PC-9 (cell line): ENCODE measurements around the gene RNASE7. TPM values are rescaled to one million over a fixed set of nuclear protein-coding genes. Genes with fewer than 3 reads are reported as not detected.

Experiments
- BruUV-seq: library from RNA; stranded (reverse); fragments of 400-500 nt; replicated peaks from 2 replicates; lab custom pipeline; 2021; lab: Mats Ljungman, UMichigan
- CTCF ChIA-PET: fragments of 300-600 bp; sonication (Branson Sonifier 250); formaldehyde crosslinking; loops from one replicate; lab custom pipeline; 2022; ENCODE audit warnings: antibody characterized with exemption; lab: Charles Lee
- POLR2A ChIA-PET: fragments of 300-600 bp; sonication (Branson Sonifier 250); formaldehyde crosslinking; loops from one replicate; lab custom pipeline; 2022; ENCODE audit warnings: antibody characterized with exemption; ENCODE audit not compliant: unreplicated experiment; lab: Charles Lee
- DNase-seq, 2 experiments: peaks; one replicate each; pipeline versions ENCODE4 v3.0.0 to v3.0.0-alpha.2; 2015 to 2022; ENCODE audit warnings: mixed read lengths in 1 of 2
- H2AFZ ChIP-seq: fragments of 200-600 bp; sonication (generic); 2 replicates; pipeline ENCODE4 v1.8.1; 2017; ENCODE audit warnings: antibody characterized with exemption
- H3F3A ChIP-seq: fragments of 200-600 bp; sonication (generic); 2 replicates; pipeline ENCODE4 v1.8.1; 2017; ENCODE audit warnings: antibody characterized with exemption, mild to moderate bottlenecking, low read depth; ENCODE audit not compliant: insufficient read depth
- H3K27ac ChIP-seq: fragments of 200-600 bp; sonication (generic); 2 replicates; pipeline ENCODE4 v1.6.1; 2016; ENCODE audit warnings: mixed run types
- H3K27me3 ChIP-seq: fragments of 200-600 bp; sonication (generic); 2 replicates; pipeline ENCODE4 v1.6.1; 2016; ENCODE audit warnings: low read depth, mixed run types; ENCODE audit not compliant: insufficient read depth
- H3K36me3 ChIP-seq: fragments of 200-600 bp; sonication (generic); 2 replicates; pipeline ENCODE4 v1.6.1; 2016; ENCODE audit warnings: low read depth, mixed run types
- H3K4me1 ChIP-seq: fragments of 200-600 bp; sonication (generic); replicated peaks from 2 replicates; pipeline ENCODE4 v1.6.1; 2016; ENCODE audit warnings: mixed run types; ENCODE audit not compliant: insufficient read depth
- H3K4me2 ChIP-seq: fragments of 200-600 bp; sonication (generic); 2 replicates; pipeline ENCODE4 v1.6.1; 2017; ENCODE audit warnings: mixed run types
- H3K4me3 ChIP-seq: fragments of 200-600 bp; sonication (generic); 2 replicates; pipeline ENCODE4 v1.6.1; 2016; ENCODE audit warnings: mixed run types
- H3K79me2 ChIP-seq: fragments of 200-600 bp; sonication (generic); 2 replicates; pipeline ENCODE4 v1.6.1; 2017; ENCODE audit warnings: low read depth, mixed run types
- H3K9me2 ChIP-seq: fragments of 200-600 bp; sonication (generic); 2 replicates; pipeline ENCODE4 v1.8.1; 2017; ENCODE audit warnings: mild to moderate bottlenecking; ENCODE audit not compliant: insufficient read depth
- H3K9me3 ChIP-seq: fragments of 200-600 bp; sonication (generic); 2 replicates; pipeline ENCODE4 v1.8.1; 2016; ENCODE audit warnings: low read depth; ENCODE audit not compliant: insufficient read depth
- H4K20me1 ChIP-seq: fragments of 200-600 bp; sonication (generic); 2 replicates; pipeline ENCODE4 v1.8.1; 2017; ENCODE audit not compliant: insufficient read depth
- CTCF ChIP-seq: fragments of 200-600 bp; sonication (generic); conservative IDR thresholded peaks from 2 replicates; pipeline ENCODE4 v1.6.1; 2017; ENCODE audit warnings: mixed run types, antibody characterized with exemption, mild to moderate bottlenecking, moderate library complexity
- EZH2 ChIP-seq: fragments of 200-600 bp; sonication (generic); IDR thresholded peaks from 2 replicates; pipeline ENCODE4 v1.8.0; 2017; ENCODE audit warnings: antibody characterized with exemption, low read depth
- intact Hi-C: fragments of 100-400 bp; cut with micrococcal nuclease; formaldehyde crosslinking; loops from one replicate; pipeline ENCODE4 v1.10.0; 2022; ENCODE audit not compliant: unreplicated experiment
- total RNA-seq: library from RNA; stranded (reverse); gene quantifications from 2 replicates; pipeline ENCODE4 v1.2.3, GENCODE V29; 2021

Gene RNASE7
- total RNA-seq, 1 experiment from 2014 or later = not detected

DNA sequence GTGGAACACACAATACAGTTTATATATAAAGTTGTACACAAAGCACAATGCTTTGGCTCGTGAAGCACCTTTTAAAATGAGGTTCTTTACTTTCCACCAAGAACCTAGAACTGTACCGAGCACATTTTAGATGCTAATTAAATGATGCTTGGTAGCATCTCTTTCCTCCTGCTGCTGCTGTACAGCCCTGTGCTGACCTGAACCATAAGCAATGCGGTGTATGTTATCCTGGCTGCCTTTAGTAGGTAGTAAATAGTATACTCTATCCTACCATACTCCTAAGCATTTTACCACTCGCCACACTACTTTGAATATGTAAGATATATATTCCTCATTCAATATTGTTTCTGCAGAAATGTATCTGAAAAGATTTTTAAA lies 12.6 kb downstream of the RNASE7 start:
- ChIA-PET CTCF (no interaction called here), POLR2A (no interaction called here)
- no peaks in the 10 kb centered on the region for H3K36me3 ChIP-seq
- no peak for DNase-seq
- H3K27ac ChIP-seq = no peak overlapping the region
- no peaks in the 10 kb centered on the region for H3K79me2 ChIP-seq
- H4K20me1 ChIP-seq = no peaks in the 10 kb centered on the region
- H3K27me3 ChIP-seq = no peaks in the 10 kb centered on the region
- TF ChIP-seq EZH2 (no peak), CTCF (no peak)
- no peaks in the 10 kb centered on the region for H3K9me2 ChIP-seq
- H3K9me3 ChIP-seq = no peaks in the 10 kb centered on the region
- H3K4me1 ChIP-seq = no peaks in the 10 kb centered on the region
- BruUV-seq = no TSS peak
- no peak overlapping the region for H3K4me2 ChIP-seq
- H3F3A ChIP-seq = no peaks in the 10 kb centered on the region
- no peak overlapping the region for H2AFZ ChIP-seq
- H3K4me3 ChIP-seq = no peak overlapping the region
- intact Hi-C loops = no loop called here

DNA sequence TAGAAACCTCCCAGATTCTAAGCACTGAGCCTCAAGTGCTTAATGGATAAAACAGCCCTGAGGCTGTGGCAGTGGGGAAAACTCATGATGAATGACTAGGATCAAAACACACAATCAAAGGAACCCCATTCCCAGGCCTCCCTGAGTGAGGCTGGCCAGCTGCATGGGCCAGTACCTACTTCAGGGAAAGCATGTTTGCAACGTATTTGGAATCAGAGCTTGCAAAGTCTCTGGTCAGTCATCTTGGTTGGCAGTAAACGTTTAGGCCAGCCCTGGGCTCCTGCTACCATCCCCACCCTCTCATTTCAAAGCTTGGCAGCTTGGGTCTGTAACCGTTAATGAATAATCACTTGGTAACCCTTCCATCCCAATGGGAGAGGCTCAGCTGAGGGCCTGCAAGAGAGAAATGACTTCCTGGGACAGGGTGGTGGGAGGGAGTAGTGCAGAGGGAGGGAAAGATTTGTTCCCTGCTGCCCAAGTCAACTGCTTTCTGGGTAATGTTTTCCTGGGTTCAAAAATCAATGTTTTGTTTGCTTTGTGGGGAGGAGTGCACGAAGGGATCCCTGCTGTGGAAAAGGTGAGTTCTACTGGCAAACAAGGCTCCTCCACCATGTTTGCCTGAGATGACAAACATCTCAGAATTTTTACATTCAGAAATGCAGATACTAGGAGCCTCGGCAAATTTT lies 13.4 kb downstream of the RNASE7 start:
- intact Hi-C loops = no loop called here
- Histone ChIP-seq H3K4me1 (no peaks in the 10 kb centered on the region), H4K20me1 (no peaks in the 10 kb centered on the region), H3K9me3 (no peaks in the 10 kb centered on the region), H3K36me3 (no peaks in the 10 kb centered on the region), H3K9me2 (no peaks in the 10 kb centered on the region), H3K27me3 (no peaks in the 10 kb centered on the region), H3K79me2 (no peaks in the 10 kb centered on the region), H3K4me2 (no peak overlapping the region), H3K4me3 (no peak overlapping the region), H3K27ac (no peak overlapping the region), H3F3A (no peaks in the 10 kb centered on the region), H2AFZ (no peak overlapping the region)
- POLR2A ChIA-PET = no interaction called here
- DNase-seq = no peak
- no TSS peak for BruUV-seq
- TF ChIP-seq EZH2 = no peak
- TF ChIP-seq CTCF = no peak
- CTCF ChIA-PET = no interaction called here

- no peaks in the 10 kb centered on the region for H4K20me1 ChIP-seq
- H3F3A ChIP-seq = no peaks in the 10 kb centered on the region
- H3K4me3 ChIP-seq = no peak overlapping the region
- no peaks in the 10 kb centered on the region for H3K9me3 ChIP-seq
- ChIA-PET CTCF (no interaction called here), POLR2A (no interaction called here)
- H3K27me3 ChIP-seq = no peaks in the 10 kb centered on the region
- no peak overlapping the region for H2AFZ ChIP-seq
- intact Hi-C loops = no loop called here
- no peak overlapping the region for H3K4me2 ChIP-seq
- no peaks in the 10 kb centered on the region for H3K9me2 ChIP-seq
- no peak for TF ChIP-seq EZH2
- no peak for TF ChIP-seq CTCF
- DNase-seq = no peak
- H3K79me2 ChIP-seq = no peaks in the 10 kb centered on the region
- BruUV-seq = no TSS peak
- H3K36me3 ChIP-seq = no peaks in the 10 kb centered on the region
- H3K4me1 ChIP-seq = no peaks in the 10 kb centered on the region
- H3K27ac ChIP-seq = no peak overlapping the region
These were observed 14.5 kb downstream of the RNASE7 start for GRCh38 chr14:21056520-21057163.
